Activated B cell treated with CpG ODN at 0.5 μM for 24 hours (primary cell): ENCODE results near the gene TMEM132E. TPM values are rescaled to one million over a fixed set of nuclear protein-coding genes. Genes with fewer than 3 reads are reported as not detected.

Experiments used
- ATAC-seq: fragments of 200-7000 bp; cut with Tn5 transposase; one replicate; pipeline ENCODE4 v1.10.0; 2021; ENCODE audit warnings: low read depth, mild to moderate bottlenecking, moderate library complexity
- CTCF ChIA-PET: fragments of 350-600 bp; sonication (Branson Sonifier 250); formaldehyde crosslinking; loops from one replicate; lab custom pipeline; 2021; ENCODE audit warnings: antibody characterized with exemption; lab: Charles Lee
- POLR2A ChIA-PET: fragments of 350-600 bp; sonication (Branson Sonifier 250); formaldehyde crosslinking; loops from one replicate; lab custom pipeline; 2021; ENCODE audit warnings: antibody characterized with exemption; lab: Charles Lee
- DNase-seq: peaks from one replicate; pipeline ENCODE4 v3.0.0; 2022
- H3K27ac Mint-ChIP-seq: one replicate; pipeline ENCODE4 v1.8.0; 2020; ENCODE audit warnings: mixed read lengths
- H3K27me3 Mint-ChIP-seq: one replicate; pipeline ENCODE4 v1.8.0; 2021; ENCODE audit warnings: mixed read lengths
- H3K36me3 Mint-ChIP-seq: one replicate; pipeline ENCODE4 v1.8.0; 2021; ENCODE audit warnings: low read depth, mixed read lengths
- H3K4me1 Mint-ChIP-seq: one replicate; pipeline ENCODE4 v1.8.0; 2021; ENCODE audit warnings: mixed read lengths
- H3K4me3 Mint-ChIP-seq: one replicate; pipeline ENCODE4 v1.8.0; 2020; ENCODE audit warnings: mild to moderate bottlenecking, mixed read lengths
- H3K9me3 Mint-ChIP-seq: one replicate; pipeline ENCODE4 v1.8.0; 2020; ENCODE audit warnings: mixed read lengths
- CTCF ChIP-seq: fragments of 200-600 bp; IDR thresholded peaks from one replicate; pipeline ENCODE4 v1.8.0; 2022; ENCODE audit warnings: antibody characterized with exemption, mild to moderate bottlenecking
- intact Hi-C: fragments of 100-400 bp; cut with micrococcal nuclease; formaldehyde crosslinking; loops from one replicate; pipeline ENCODE4 v1.15.1; 2024
- total RNA-seq: library from RNA; stranded (reverse); gene quantifications from 2 replicates; pipeline ENCODE4 v1.2.3, GENCODE V29; 2022

The TMEM132E gene
- total RNA-seq, 1 donor from 2014 or later: not detected

GRCh38 chr17:34652021-34652555 is 72.7 kb downstream of the TMEM132E start:
- H3K9me3 Mint-ChIP-seq: no peaks in the 10 kb centered on the region
- H3K36me3 Mint-ChIP-seq: no peaks in the 10 kb centered on the region
- H3K27me3 Mint-ChIP-seq: peaks cover 17% of the 10 kb centered on the region
- POLR2A ChIA-PET: no interaction called here
- intact Hi-C loops: no loop called here
- H3K4me1 Mint-ChIP-seq: no peaks in the 10 kb centered on the region
- ATAC-seq: no peak
- H3K27ac Mint-ChIP-seq: no peak overlapping the region
- CTCF ChIA-PET: no interaction called here
- no peak overlapping the region for H3K4me3 Mint-ChIP-seq
- TF ChIP-seq CTCF: no peak
- no peak for DNase-seq

- H3K9me3 Mint-ChIP-seq: no peaks in the 10 kb centered on the region
- peaks cover 16% of the 10 kb centered on the region for H3K27me3 Mint-ChIP-seq
- no peaks in the 10 kb centered on the region for H3K4me1 Mint-ChIP-seq
- intact Hi-C loops: no loop called here
- ATAC-seq: no peak
- no peak for TF ChIP-seq CTCF
- ChIA-PET CTCF (no interaction called here), POLR2A (no interaction called here)
- no peak overlapping the region for H3K4me3 Mint-ChIP-seq
- H3K27ac Mint-ChIP-seq: no peak overlapping the region
- no peaks in the 10 kb centered on the region for H3K36me3 Mint-ChIP-seq
- DNase-seq: no peak
Measured at GRCh38 chr17:34653511-34653910, 74.1 kb downstream of the TMEM132E start.

- no peak for DNase-seq
- Mint-ChIP-seq H3K27ac (no peak overlapping the region), H3K27me3 (peaks cover 16% of the 10 kb centered on the region), H3K36me3 (no peaks in the 10 kb centered on the region), H3K4me3 (no peak overlapping the region), H3K9me3 (no peaks in the 10 kb centered on the region), H3K4me1 (no peaks in the 10 kb centered on the region)
- ATAC-seq: no peak
- no peak for TF ChIP-seq CTCF
- ChIA-PET POLR2A (no interaction called here), CTCF (no interaction called here)
- intact Hi-C loops: no loop called here
Measured at GRCh38 chr17:34654276-34654880, 75.0 kb downstream of the TMEM132E start.

GRCh38 chr17:34654881-34655276 is 75.5 kb downstream of the TMEM132E start:
- ATAC-seq (no peak), DNase-seq (no peak)
- H3K4me3 Mint-ChIP-seq: no peak overlapping the region
- peaks cover 18% of the 10 kb centered on the region for H3K27me3 Mint-ChIP-seq
- H3K4me1 Mint-ChIP-seq: no peaks in the 10 kb centered on the region
- no peaks in the 10 kb centered on the region for H3K36me3 Mint-ChIP-seq
- no peaks in the 10 kb centered on the region for H3K9me3 Mint-ChIP-seq
- no peak for TF ChIP-seq CTCF
- no peak overlapping the region for H3K27ac Mint-ChIP-seq
- CTCF ChIA-PET: no interaction called here
- POLR2A ChIA-PET: no interaction called here
- intact Hi-C loops: no loop called here

- no peak overlapping the region for H3K27ac Mint-ChIP-seq
- POLR2A ChIA-PET: no interaction called here
- no peak for TF ChIP-seq CTCF
Measured at GRCh38 chr17:34656801-34657200, 77.4 kb downstream of the TMEM132E start.

More at GRCh38 chr17:34656801-34657200, 77.4 kb downstream of the TMEM132E start:
- DNase-seq: no peak
- CTCF ChIA-PET: no interaction called here
- intact Hi-C loops: no loop called here
- Mint-ChIP-seq H3K9me3 (no peaks in the 10 kb centered on the region), H3K4me3 (no peak overlapping the region), H3K4me1 (no peaks in the 10 kb centered on the region), H3K36me3 (no peaks in the 10 kb centered on the region), H3K27me3 (peaks cover 19% of the 10 kb centered on the region)
- ATAC-seq: no peak
